Keratinocyte (primary cell): ENCODE measurements around the gene WDR27. TPM values are rescaled to one million over a fixed set of nuclear protein-coding genes. Genes with fewer than 3 reads are reported as not detected.

ENCODE experiments used
- DNase-seq: peaks from one replicate; pipeline ENCODE4 v3.0.0-alpha.2; 2011; ENCODE audit warnings: low read depth, missing footprints, low spot score
- FAIRE-seq: peaks from 2 replicates; lab custom pipeline; 2011; peaks lifted over from hg19 to GRCh38; lab: Jason Lieb, UNC
- H2AFZ ChIP-seq: 2 replicates; pipeline ENCODE4 v1.6.0; 2012; ENCODE audit warnings: low read length, control low read depth, inconsistent platforms; ENCODE audit not compliant: control insufficient read depth
- H3K27ac ChIP-seq: 2 replicates; pipeline ENCODE4 v1.5.1; 2011; ENCODE audit warnings: low read length; ENCODE audit not compliant: control insufficient read depth, insufficient read depth
- H3K27me3 ChIP-seq: 3 replicates; pipeline ENCODE4 v1.6.0; 2011; ENCODE audit warnings: low read length; ENCODE audit not compliant: control insufficient read depth, insufficient read depth; ENCODE audit errors: extremely low read depth
- H3K36me3 ChIP-seq, 2 experiments: 2 replicates in 1 of 2; 3 replicates in 1 of 2; pipeline ENCODE4 v1.5.1; 2011; ENCODE audit warnings: low read length in 2 of 2, mild to moderate bottlenecking in 1 of 2; ENCODE audit not compliant: control insufficient read depth in 2 of 2, insufficient read depth in 2 of 2; ENCODE audit errors: extremely low read depth in 1 of 2
- H3K4me1 ChIP-seq: 3 replicates; pipeline ENCODE4 v1.5.1; 2011; ENCODE audit warnings: low read length; ENCODE audit not compliant: control insufficient read depth, insufficient read depth; ENCODE audit errors: extremely low read depth
- H3K4me2 ChIP-seq: 3 replicates; pipeline ENCODE4 v1.6.0; 2011; ENCODE audit warnings: low read depth, low read length; ENCODE audit not compliant: control insufficient read depth, insufficient read depth; ENCODE audit errors: extremely low read depth
- H3K4me3 ChIP-seq, 3 experiments: fragments of 200-600 bp in 1 of 3; sonication (generic) in 1 of 3; 2 replicates in 2 of 3; 3 replicates in 1 of 3; pipeline ENCODE4 v1.5.1; 2011 to 2016; ENCODE audit warnings: low read length in 3 of 3, mild to moderate bottlenecking in 3 of 3, control low read depth in 2 of 3, inconsistent platforms in 1 of 3, low read depth in 1 of 3, mixed read lengths in 1 of 3, mixed run types in 1 of 3, moderate library complexity in 1 of 3; ENCODE audit not compliant: control insufficient read depth in 2 of 3, insufficient read depth in 2 of 3; ENCODE audit errors: extremely low read depth in 1 of 3
- H3K79me2 ChIP-seq: 2 replicates; pipeline ENCODE4 v1.6.0; 2012; ENCODE audit warnings: low read length; ENCODE audit not compliant: control insufficient read depth, insufficient read depth
- H3K9ac ChIP-seq: 3 replicates; pipeline ENCODE4 v1.6.0; 2011; ENCODE audit warnings: low read length; ENCODE audit not compliant: control insufficient read depth, insufficient read depth; ENCODE audit errors: extremely low read depth
- H3K9me1 ChIP-seq: 3 replicates; pipeline ENCODE4 v1.6.0; 2011; ENCODE audit warnings: low read length; ENCODE audit not compliant: control insufficient read depth, insufficient read depth; ENCODE audit errors: extremely low read depth
- H3K9me3 ChIP-seq: 2 replicates; pipeline ENCODE4 v1.5.1; 2012; ENCODE audit warnings: low read depth, low read length; ENCODE audit not compliant: control insufficient read depth
- H4K20me1 ChIP-seq: 3 replicates; pipeline ENCODE4 v1.6.0; 2011; ENCODE audit warnings: low read length; ENCODE audit not compliant: control insufficient read depth, insufficient read depth; ENCODE audit errors: extremely low read depth
- EZH2 ChIP-seq: IDR thresholded peaks from one replicate; pipeline ENCODE4 v1.6.1; 2012; ENCODE audit warnings: inconsistent platforms, mild to moderate bottlenecking, low read length, moderate library complexity
- dilution Hi-C: fragments of 300-500 bp; cut with MboI; formaldehyde crosslinking; loops from one replicate; pipeline ENCODE4 v1.7.0; 2020; ENCODE audit warnings: low sequenced_read_pairs; ENCODE audit not compliant: extremely low pct_ligation_motif_present
- polyA plus RNA-seq, 5 experiments: library from polyadenylated mRNA; depleted of rRNA in 3 of 5; stranded (reverse) in 3 of 5; stranded (forward) in 1 of 5; unstranded in 1 of 5; fragments of >200 nt; gene quantifications; 1 replicate in 1 of 5; 2 replicates in 3 of 5; 3 replicates in 1 of 5; pipeline versions ENCODE4 v1.2.1 to v1.2.3, GENCODE V29; 2011 to 2012; ENCODE audit warnings: missing spikeins in 2 of 5, low read depth in 1 of 5, low replicate concordance in 1 of 5
- TF ChIP-seq, protein P1 (sequence below), 3 experiments: IDR thresholded peaks in 1 of 3; conservative IDR thresholded peaks in 1 of 3; optimal IDR thresholded peaks in 1 of 3; 2 replicates in 2 of 3; 3 replicates in 1 of 3; pipeline versions ENCODE3 to v1.5.1; 2011; ENCODE audit warnings: low read length in 3 of 3, mild to moderate bottlenecking in 3 of 3, moderate library complexity in 2 of 3, control low read depth in 1 of 3, inconsistent platforms in 1 of 3; ENCODE audit not compliant: insufficient read depth in 2 of 3; ENCODE audit errors: extremely low read depth in 1 of 3

Gene WDR27
- polyA plus RNA-seq, 1 donor (not counting 4 experiments of a cell fraction or from before 2014, with no cell fraction given), result 17.8 TPM

DNA sequence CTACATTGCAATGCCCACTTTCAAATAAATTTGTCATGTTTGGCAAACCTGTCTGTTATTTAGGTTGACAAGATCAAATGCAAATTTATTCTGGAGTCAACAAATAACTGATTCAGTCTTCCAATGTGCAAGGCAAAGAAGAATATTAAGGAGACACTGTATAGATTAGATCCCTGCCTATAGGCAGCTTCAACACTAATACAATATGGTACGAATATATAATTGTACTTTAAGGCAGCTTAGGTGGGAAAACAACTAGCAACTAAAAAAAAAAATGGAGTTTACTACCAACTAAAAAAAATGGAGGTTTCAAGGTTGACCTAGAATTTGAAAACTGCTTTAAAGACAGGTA lies 24.2 kb upstream of the WDR27 start:
- Histone ChIP-seq H3K9ac (no peak overlapping the region), H3K79me2 (peaks cover 11% of the 10 kb centered on the region), H3K4me2 (no peak overlapping the region), H2AFZ (no peak overlapping the region), H3K9me1 (no peaks in the 10 kb centered on the region), H3K27me3 (no peaks in the 10 kb centered on the region), H4K20me1 (peaks cover 2% of the 10 kb centered on the region), H3K36me3 (no peaks in the 10 kb centered on the region), H3K4me3 (no peak overlapping the region), H3K9me3 (no peaks in the 10 kb centered on the region), H3K4me1 (peaks cover 19% of the 10 kb centered on the region), H3K27ac (no peak overlapping the region)
- no peak for DNase-seq
- dilution Hi-C loops, result no loop called here
- no peak for TF ChIP-seq EZH2
- TF ChIP-seq, protein P1, sequence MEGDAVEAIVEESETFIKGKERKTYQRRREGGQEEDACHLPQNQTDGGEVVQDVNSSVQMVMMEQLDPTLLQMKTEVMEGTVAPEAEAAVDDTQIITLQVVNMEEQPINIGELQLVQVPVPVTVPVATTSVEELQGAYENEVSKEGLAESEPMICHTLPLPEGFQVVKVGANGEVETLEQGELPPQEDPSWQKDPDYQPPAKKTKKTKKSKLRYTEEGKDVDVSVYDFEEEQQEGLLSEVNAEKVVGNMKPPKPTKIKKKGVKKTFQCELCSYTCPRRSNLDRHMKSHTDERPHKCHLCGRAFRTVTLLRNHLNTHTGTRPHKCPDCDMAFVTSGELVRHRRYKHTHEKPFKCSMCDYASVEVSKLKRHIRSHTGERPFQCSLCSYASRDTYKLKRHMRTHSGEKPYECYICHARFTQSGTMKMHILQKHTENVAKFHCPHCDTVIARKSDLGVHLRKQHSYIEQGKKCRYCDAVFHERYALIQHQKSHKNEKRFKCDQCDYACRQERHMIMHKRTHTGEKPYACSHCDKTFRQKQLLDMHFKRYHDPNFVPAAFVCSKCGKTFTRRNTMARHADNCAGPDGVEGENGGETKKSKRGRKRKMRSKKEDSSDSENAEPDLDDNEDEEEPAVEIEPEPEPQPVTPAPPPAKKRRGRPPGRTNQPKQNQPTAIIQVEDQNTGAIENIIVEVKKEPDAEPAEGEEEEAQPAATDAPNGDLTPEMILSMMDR (optimal IDR thresholded peaks at IDR 0.05 in 1 of 3, IDR thresholded peaks at IDR 0.05 in 1 of 3, conservative IDR thresholded peaks at IDR 0.05 in 1 of 3; ENCODE audit: extremely low read depth in 1 of 3, insufficient read depth in 2 of 3, low read length in 3 of 3), result no peak
- FAIRE-seq, result no peak

DNA sequence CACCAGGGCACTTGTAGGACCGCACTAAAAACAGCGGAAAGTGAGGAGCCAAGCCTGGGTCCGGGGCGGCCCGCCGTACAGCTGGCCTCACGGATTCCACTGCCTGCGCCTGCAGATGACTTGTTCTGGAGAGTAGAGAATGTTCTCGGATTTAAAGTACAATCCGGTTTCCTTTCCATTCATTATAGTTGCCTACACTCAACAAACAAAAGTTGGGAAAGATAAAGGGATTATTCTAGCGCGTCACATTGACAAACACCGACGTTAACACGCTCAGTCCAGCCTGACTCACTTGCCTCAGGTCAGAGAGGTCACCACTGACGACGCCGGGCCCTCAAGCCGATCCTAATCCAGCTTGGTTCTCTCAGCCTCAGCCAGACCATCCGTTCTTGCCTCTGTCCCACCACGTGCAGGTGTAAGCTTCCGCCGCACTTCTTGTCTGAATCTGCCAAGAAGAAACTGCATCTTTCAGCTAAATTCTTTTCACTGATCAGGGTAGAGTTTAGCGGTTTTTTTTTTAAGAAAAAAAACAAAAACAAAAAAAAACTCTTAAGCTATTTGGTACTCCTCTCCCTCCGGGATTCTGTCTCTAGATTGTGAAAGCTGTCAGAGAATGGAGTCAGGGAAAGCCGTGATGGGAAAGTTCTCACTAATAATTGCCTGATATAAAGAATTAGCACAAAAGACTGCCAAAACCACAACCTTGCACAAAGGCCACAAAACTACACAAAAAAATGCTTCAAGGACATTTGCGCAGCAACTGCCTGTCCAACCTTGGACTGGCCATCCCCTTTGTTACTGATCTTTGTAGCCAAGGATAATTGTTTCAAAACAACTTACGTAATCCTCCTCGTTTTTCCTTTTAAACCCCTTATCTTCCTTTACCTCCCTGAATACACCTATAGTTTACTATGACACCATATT lies 23.6 kb upstream of the WDR27 start:
- FAIRE-seq (peak; percentile 34), DNase-seq (no peak)
- H3K27me3 ChIP-seq, result no peaks in the 10 kb centered on the region
- dilution Hi-C loops, result no loop called here
- H4K20me1 ChIP-seq, result peaks cover 2% of the 10 kb centered on the region
- peaks cover 16% of the 10 kb centered on the region for H3K79me2 ChIP-seq
- TF ChIP-seq, protein P1 (optimal IDR thresholded peaks at IDR 0.05 in 1 of 3, IDR thresholded peaks at IDR 0.05 in 1 of 3, conservative IDR thresholded peaks at IDR 0.05 in 1 of 3; ENCODE audit: extremely low read depth in 1 of 3, insufficient read depth in 2 of 3, low read length in 3 of 3), result no peak
- peak; percentile 44 for TF ChIP-seq EZH2
- no peak overlapping the region for H3K27ac ChIP-seq
- H3K9me1 ChIP-seq, result no peaks in the 10 kb centered on the region
- H2AFZ ChIP-seq, result peak overlapping the region; percentile 68
- H3K4me2 ChIP-seq, result peak overlapping the region; percentile 59
- peak overlapping the region; percentile 37 to 52 (median 40) for H3K4me3 ChIP-seq
- no peaks in the 10 kb centered on the region for H3K9me3 ChIP-seq
- no peaks in the 10 kb centered on the region for H3K36me3 ChIP-seq
- H3K4me1 ChIP-seq, result peaks cover 19% of the 10 kb centered on the region
- peak overlapping the region; percentile 42 for H3K9ac ChIP-seq
